ENCODE measurements around the gene DHRS11. TPM values are rescaled to one million over a fixed set of nuclear protein-coding genes. Genes with fewer than 3 reads are reported as not detected.

DHRS11 gene
- polyA plus RNA-seq, 1 donor: 321 TPM

DNA sequence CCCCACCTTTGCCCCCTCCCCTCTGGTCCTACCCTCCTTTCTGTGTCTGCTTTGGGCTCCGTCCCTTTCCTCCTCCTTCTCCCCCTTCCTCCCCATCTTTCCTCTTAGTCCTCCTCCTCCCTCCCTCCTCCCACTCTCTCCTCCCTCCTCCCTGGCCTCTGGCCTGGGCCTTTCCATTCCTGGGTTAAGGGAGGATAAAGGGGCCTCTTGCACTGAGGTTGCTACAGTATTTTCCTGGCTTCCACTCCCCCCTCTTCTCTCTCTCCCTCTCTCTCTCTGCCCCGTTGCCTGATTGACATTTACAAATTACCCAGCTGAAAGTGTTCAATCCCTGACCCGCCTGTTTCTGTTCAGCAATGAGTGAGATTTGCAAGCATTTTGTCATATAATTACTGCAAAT, 53.7 kb downstream of the DHRS11 start:
- DNase-seq: no peak
- 40% methylated on average over 1 of the region's 3 CpGs for WGBS (ENCODE audit: insufficient coverage, low lambda C conversion rate)
- no peaks in the 10 kb centered on the region for H3K36me3 ChIP-seq (ENCODE audit: control insufficient read depth, insufficient read depth, low read length)
- no peak overlapping the region for H3K27ac ChIP-seq (ENCODE audit: low read length)
- no peak overlapping the region for H3K4me3 ChIP-seq (ENCODE audit: low read length)
- H3K27me3 ChIP-seq (ENCODE audit: control insufficient read depth, insufficient read depth, low read length): peaks cover 55% of the 10 kb centered on the region
- peaks cover 10% of the 10 kb centered on the region for H3K4me1 ChIP-seq (ENCODE audit: control insufficient read depth, insufficient read depth, low read length)
- peaks cover 5% of the 10 kb centered on the region for H3K9me3 ChIP-seq (ENCODE audit: control insufficient read depth, low read depth, low read length)

- H3K4me3 ChIP-seq (ENCODE audit: low read length): no peak overlapping the region
- no peaks in the 10 kb centered on the region for H3K9me3 ChIP-seq (ENCODE audit: control insufficient read depth, low read depth, low read length)
- peak; percentile 42 to 52 for DNase-seq
- no peak overlapping the region for H3K27ac ChIP-seq (ENCODE audit: low read length)
- no peaks in the 10 kb centered on the region for H3K36me3 ChIP-seq (ENCODE audit: control insufficient read depth, insufficient read depth, low read length)
- WGBS (ENCODE audit: insufficient coverage, low lambda C conversion rate): no CpG with 5 or more reads among the region's 4 CpGs
- peaks cover 4% of the 10 kb centered on the region for H3K4me1 ChIP-seq (ENCODE audit: control insufficient read depth, insufficient read depth, low read length)
- peaks cover 33% of the 10 kb centered on the region for H3K27me3 ChIP-seq (ENCODE audit: control insufficient read depth, insufficient read depth, low read length)
Measured at GRCh38 chr17:36647636-36648035, 56.0 kb downstream of the DHRS11 start.

GRCh38 chr17:36650096-36650775, 58.6 kb downstream of the DHRS11 start:
- Histone ChIP-seq H3K36me3 (ENCODE audit: control insufficient read depth, insufficient read depth, low read length) (no peaks in the 10 kb centered on the region), H3K4me3 (ENCODE audit: low read length) (no peak overlapping the region), H3K4me1 (ENCODE audit: control insufficient read depth, insufficient read depth, low read length) (peaks cover 15% of the 10 kb centered on the region), H3K27ac (ENCODE audit: low read length) (no peak overlapping the region), H3K27me3 (ENCODE audit: control insufficient read depth, insufficient read depth, low read length) (peaks cover 10% of the 10 kb centered on the region), H3K9me3 (ENCODE audit: control insufficient read depth, low read depth, low read length) (no peaks in the 10 kb centered on the region)
- no CpG with 5 or more reads among the region's 9 CpGs for WGBS (ENCODE audit: insufficient coverage, low lambda C conversion rate)
- DNase-seq: no peak

Other genes with a start within 250 kb of the DHRS11 start
- gene TBC1D3H, start 203.4 kb upstream of the DHRS11 start, polyA plus RNA-seq: not detected
- 50.7 TPM for gene ZNHIT3, start 105.2 kb upstream of the DHRS11 start, polyA plus RNA-seq
- 60.0 TPM for gene MYO19, start 57.0 kb upstream of the DHRS11 start, polyA plus RNA-seq
- gene PIGW, start 56.9 kb upstream of the DHRS11 start, polyA plus RNA-seq: 9.8 TPM
- 115 TPM for gene GGNBP2, start 47.0 kb upstream of the DHRS11 start, polyA plus RNA-seq
- gene MRM1, start 9.7 kb downstream of the DHRS11 start, polyA plus RNA-seq: 6.9 TPM

Measured in large intestine (tissue), 3 donors.